Esophagus (tissue), 2 donors: ENCODE measurements around the gene CUL9. TPM values are rescaled to one million over a fixed set of nuclear protein-coding genes. Genes with fewer than 3 reads are reported as not detected.

Experiments
- H3K27ac ChIP-seq, 2 donors: one replicate each; pipeline ENCODE4 v1.5.1; 2013; ENCODE audit warnings: low read depth in 2 of 2, mild to moderate bottlenecking in 2 of 2, inconsistent platforms in 1 of 2, low read length in 1 of 2, moderate library complexity in 1 of 2
- H3K27me3 ChIP-seq, 2 donors: one replicate each; pipeline ENCODE4 v1.6.1; 2013; ENCODE audit warnings: low read length in 2 of 2, control low read depth in 1 of 2, mild to moderate bottlenecking in 1 of 2; ENCODE audit not compliant: insufficient read depth in 2 of 2, control insufficient read depth in 1 of 2
- H3K36me3 ChIP-seq, 2 donors: one replicate each; pipeline ENCODE4 v1.6.1; 2013; ENCODE audit warnings: low read length in 1 of 2; ENCODE audit not compliant: control insufficient read depth in 2 of 2, insufficient read depth in 2 of 2
- H3K4me1 ChIP-seq, 2 donors: one replicate each; pipeline ENCODE4 v1.6.1; 2013; ENCODE audit warnings: low read length in 1 of 2; ENCODE audit not compliant: control insufficient read depth in 2 of 2, insufficient read depth in 2 of 2
- H3K4me3 ChIP-seq, 2 donors: one replicate each; pipeline ENCODE4 v1.5.1; 2013; ENCODE audit warnings: low read length in 2 of 2, mild to moderate bottlenecking in 2 of 2, low read depth in 1 of 2, moderate library complexity in 1 of 2
- H3K9me3 ChIP-seq, 2 donors: one replicate each; pipeline ENCODE4 v1.6.1; 2013; ENCODE audit warnings: mild to moderate bottlenecking in 2 of 2, low read depth in 1 of 2, low read length in 1 of 2, moderate library complexity in 1 of 2; ENCODE audit not compliant: control insufficient read depth in 2 of 2, insufficient read depth in 1 of 2
- WGBS, 2 donors: extraction: QIAGEN DNeasy Blood & Tissue Kit; methylation state at CpG; one replicate each; pipeline ENCODE4 v1.1.7; 2013; 5-methylcytosine and 5-hydroxymethylcytosine counted together
- polyA plus RNA-seq, 2 donors: library from polyadenylated mRNA; stranded (reverse); fragments of 200-250 nt; gene quantifications; one replicate each; pipeline ENCODE4 v1.2.3, GENCODE V29; 2013
- donor health status: healthy with polysubstance abuse.
- donor health status: Bipolar disorder and iron deficiency.

CUL9 gene
- polyA plus RNA-seq, 2 donors = 26.6 to 64.9 TPM

DNA sequence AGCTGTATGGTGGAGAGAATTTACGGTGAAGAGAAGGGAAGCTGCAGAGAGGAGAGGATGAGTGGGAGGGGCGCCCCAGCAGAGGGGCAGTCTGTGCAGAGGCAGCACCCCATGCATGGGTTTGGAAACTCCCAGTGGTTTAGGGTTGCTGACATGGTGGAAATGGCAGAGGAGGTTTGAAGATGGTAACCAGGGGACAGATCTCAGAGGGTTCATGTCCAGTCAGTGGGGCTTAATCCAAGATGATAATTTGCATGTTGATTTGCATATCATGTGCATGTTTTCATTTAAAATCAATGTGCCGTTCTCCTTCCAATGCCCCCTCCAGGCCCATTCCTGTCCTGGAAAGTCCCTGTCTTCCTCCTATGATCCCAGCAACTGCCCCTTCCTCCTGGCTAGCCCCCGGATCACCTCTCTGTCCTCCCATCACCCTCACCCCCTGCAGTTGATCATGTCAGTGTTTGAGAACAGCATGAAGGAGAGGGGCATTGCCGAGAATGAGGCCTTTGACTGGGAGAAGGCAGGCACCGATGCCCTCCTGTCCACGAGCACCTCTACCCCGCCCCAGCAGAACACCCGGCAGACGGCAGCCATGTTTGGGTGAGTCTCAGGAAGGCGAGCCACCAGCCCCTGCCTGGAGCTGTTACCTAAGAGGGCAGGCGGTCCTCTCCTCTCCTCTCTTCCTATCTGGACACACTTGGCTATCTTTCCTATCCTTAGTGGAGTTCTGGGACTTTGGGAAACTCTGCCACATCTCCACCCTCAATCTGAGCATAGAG is 75.6 kb downstream of the CUL9 start:
- Histone ChIP-seq H3K27me3 (no peaks in the 10 kb centered on the region), H3K27ac (no peak overlapping the region), H3K9me3 (no peaks in the 10 kb centered on the region), H3K4me3 (no peak overlapping the region), H3K4me1 (peaks cover 0 to under 1% of the 10 kb centered on the region in 2 donors), H3K36me3 (no peaks in the 10 kb centered on the region)
- 82 to 85% methylated on average over 12 of the region's 12 CpGs for WGBS, 2 donors

- WGBS, 2 donors = 73 to 74% methylated on average over 4 of the region's 4 CpGs
- Histone ChIP-seq H3K27me3 (no peaks in the 10 kb centered on the region), H3K36me3 (peaks cover 0 to 1% of the 10 kb centered on the region in 2 donors)
Observed at GRCh38 chr6:43258180-43258579, 76.2 kb downstream of the CUL9 start.

DNA sequence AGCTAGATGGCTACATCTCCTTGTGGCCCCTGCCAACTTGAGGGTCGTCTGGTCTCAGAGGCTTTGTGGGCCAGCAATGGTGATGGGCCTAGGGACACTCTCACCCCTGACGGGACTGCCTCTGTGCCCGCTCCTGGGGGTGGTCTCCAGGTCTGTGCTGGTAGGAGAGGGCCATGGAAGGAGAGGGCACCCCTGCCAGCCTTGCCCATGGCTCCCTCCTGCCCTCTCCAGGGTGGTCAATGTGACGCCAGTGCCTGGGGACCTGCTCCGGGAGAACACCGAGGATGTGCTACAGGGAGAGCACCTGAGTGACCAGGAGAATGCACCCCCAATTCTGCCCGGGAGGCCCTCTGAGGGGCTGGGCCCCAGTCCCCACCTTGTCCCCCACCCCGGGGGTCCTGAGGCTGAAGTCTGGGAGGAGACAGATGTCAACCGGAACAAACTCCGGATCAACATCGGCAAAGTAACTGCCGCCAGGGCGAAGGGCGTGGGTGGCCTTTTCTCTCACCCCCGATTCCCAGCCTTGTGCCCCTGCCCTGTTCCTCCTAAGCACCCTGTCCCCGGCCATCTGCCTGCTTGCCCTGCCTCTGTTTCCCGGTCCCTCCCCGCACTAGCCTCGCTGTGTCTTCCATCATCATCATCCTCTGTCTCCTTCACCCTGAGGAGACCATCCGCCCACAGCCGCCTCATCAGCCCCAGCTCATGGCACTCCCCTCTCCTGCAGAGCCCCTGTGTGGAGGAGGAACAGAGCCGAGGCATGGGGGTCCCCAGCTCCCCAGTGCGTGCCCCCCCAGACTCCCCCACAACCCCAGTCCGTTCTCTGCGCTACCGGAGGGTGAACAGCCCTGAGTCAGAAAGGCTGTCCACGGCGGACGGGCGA is 77.1 kb downstream of the CUL9 start:
- H3K4me3 ChIP-seq = no peak overlapping the region
- H3K27ac ChIP-seq = no peak overlapping the region
- peaks cover 0 to 2% of the 10 kb centered on the region in 2 donors for H3K4me1 ChIP-seq
- H3K27me3 ChIP-seq = no peaks in the 10 kb centered on the region
- WGBS, 2 donors = 90 to 92% methylated on average over 30 of the region's 30 CpGs
- H3K9me3 ChIP-seq = no peaks in the 10 kb centered on the region
- H3K36me3 ChIP-seq = peaks cover 0 to 1% of the 10 kb centered on the region in 2 donors

More at GRCh38 chr6:43258180-43258579, 76.2 kb downstream of the CUL9 start:
- Histone ChIP-seq H3K4me3 (no peak overlapping the region), H3K9me3 (no peaks in the 10 kb centered on the region), H3K27ac (no peak overlapping the region), H3K4me1 (peaks cover 0 to 2% of the 10 kb centered on the region in 2 donors)

DNA sequence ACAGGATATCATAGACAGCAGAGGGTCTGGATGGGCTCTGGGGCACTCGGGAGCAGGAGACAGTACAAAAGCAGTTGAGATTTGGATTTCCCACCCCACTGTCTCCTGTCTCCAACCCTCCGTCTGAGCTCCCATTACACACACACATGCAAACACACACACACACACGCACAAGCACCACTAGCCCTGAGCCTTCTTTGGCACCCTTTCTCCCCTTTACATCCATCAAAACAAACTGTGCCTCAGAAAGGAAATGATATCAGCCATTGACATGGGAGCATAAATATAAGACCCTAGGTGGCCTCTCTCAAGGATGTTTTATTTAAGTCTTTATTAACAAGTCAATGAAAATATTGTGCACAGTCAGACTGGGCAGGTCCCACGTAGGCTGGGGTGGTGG is 78.8 kb downstream of the CUL9 start:
- Histone ChIP-seq H3K9me3 (no peaks in the 10 kb centered on the region), H3K36me3 (peaks cover 0 to 1% of the 10 kb centered on the region in 2 donors), H3K4me3 (no peak overlapping the region), H3K27ac (no peak overlapping the region), H3K27me3 (no peaks in the 10 kb centered on the region), H3K4me1 (peaks cover 0 to 2% of the 10 kb centered on the region in 2 donors)
- 78 to 83% methylated on average over 4 of the region's 4 CpGs for WGBS, 2 donors

- peaks cover 0 to 2% of the 10 kb centered on the region in 2 donors for H3K4me1 ChIP-seq
- H3K27ac ChIP-seq = no peak overlapping the region
- H3K36me3 ChIP-seq = peaks cover 0 to 1% of the 10 kb centered on the region in 2 donors
- no peaks in the 10 kb centered on the region for H3K27me3 ChIP-seq
- no peak overlapping the region for H3K4me3 ChIP-seq
- no peaks in the 10 kb centered on the region for H3K9me3 ChIP-seq
- WGBS, 2 donors = 82 to 83% methylated on average over 5 of the region's 5 CpGs
Observed at GRCh38 chr6:43261198-43261597, 79.2 kb downstream of the CUL9 start.

DNA sequence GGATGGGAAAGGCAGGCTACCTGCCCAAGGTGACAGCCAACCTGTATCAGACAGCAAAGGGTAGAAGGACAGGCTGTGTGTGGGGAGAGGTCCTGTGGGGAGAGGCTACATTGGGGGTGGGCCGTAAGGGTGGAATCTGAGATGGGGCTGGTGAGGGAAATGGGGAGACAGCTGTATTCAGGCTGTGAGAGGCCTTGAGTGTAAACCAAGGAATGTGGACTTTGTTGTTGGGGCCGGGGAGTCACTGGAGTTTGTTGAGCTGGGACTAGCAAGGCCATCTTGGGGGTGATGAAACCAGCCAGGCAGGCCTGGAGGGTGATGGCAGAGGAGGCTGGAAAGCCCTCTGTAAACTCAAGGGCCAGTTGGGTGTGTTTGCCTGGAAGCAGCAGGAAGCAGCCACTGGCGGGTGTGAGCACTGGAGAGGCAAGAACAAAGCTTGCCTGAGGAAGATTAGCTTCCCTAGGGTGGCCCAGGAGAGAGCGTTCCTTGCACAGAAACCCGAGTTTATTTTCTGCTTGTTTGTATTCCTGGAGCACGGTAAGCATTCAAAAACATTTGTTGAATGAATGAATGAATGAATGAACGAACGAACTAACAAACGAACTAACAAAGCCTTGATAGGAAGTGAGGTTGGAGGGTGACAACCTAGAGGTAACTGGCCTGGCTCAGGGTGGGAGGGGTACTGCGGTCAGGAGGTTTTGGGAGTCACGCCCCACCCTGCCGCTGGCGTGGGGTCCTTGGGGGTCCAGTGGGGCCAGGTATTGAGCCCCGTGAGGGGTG is 80.2 kb downstream of the CUL9 start:
- WGBS, 2 donors = 75 to 79% methylated on average over 14 of the region's 14 CpGs
- peaks cover 0 to 2% of the 10 kb centered on the region in 2 donors for H3K4me1 ChIP-seq
- no peak overlapping the region for H3K27ac ChIP-seq
- H3K9me3 ChIP-seq = no peaks in the 10 kb centered on the region
- no peak overlapping the region for H3K4me3 ChIP-seq
- peaks cover 0 to 1% of the 10 kb centered on the region in 2 donors for H3K36me3 ChIP-seq
- H3K27me3 ChIP-seq = no peaks in the 10 kb centered on the region

- Histone ChIP-seq H3K9me3 (no peaks in the 10 kb centered on the region), H3K27ac (no peak overlapping the region), H3K36me3 (peaks cover 0 to 1% of the 10 kb centered on the region in 2 donors), H3K27me3 (no peaks in the 10 kb centered on the region), H3K4me3 (no peak overlapping the region), H3K4me1 (peaks cover 0 to 2% of the 10 kb centered on the region in 2 donors)
- 87 to 90% methylated on average over 36 to 39 of the region's 39 CpGs for WGBS, 2 donors
Observed at GRCh38 chr6:43262780-43263313, 80.9 kb downstream of the CUL9 start.

DNA sequence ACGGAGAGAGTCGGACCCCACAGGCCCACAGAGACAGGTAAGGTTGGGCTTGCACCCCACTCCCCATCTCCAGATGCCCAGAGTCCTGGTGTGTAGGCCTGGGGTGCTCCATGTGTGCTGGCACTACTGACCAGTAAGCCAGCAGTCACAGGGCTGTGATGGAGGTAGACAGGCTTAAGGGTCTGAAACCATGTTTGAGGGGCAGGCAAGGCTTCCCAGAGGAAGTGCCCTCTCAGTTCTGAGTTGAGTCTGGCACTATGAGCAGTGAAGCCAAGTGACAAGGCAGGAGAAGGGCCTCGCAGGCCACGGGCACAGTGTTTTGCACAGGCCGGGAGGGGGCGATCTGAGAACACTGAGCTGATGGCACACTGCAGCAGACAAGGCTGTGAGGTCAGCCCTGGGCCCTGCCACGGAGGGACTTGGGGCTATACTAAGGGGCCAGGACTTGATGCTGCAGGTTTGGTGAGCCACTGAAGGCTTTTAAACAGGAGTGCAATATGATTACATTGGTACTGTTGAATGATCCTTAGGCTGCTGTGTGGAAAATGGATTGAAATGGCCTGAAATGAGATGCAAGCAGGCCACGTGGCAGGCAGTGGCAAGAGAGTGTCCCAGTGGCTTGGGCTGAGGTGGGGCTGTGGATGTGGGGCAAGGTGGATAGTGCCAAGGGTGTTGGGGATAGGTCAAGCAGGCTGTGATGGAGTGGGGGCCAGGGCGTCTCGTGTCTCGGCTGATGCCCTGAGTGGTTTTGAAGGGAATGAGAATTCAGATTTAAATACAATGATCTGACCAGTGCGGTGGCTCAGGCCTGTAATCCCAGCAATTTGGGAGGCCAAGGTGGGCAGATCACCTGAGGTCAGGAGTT is 81.5 kb downstream of the CUL9 start:
- H3K27ac ChIP-seq = no peak overlapping the region
- H3K4me1 ChIP-seq = peaks cover 0 to 2% of the 10 kb centered on the region in 2 donors
- H3K36me3 ChIP-seq = peaks cover 0 to 1% of the 10 kb centered on the region in 2 donors
- 49 to 53% methylated on average over 12 of the region's 12 CpGs for whole genome bisulfite sequencing, 2 donors
- H3K4me3 ChIP-seq = no peak overlapping the region
- H3K9me3 ChIP-seq = no peaks in the 10 kb centered on the region
- no peaks in the 10 kb centered on the region for H3K27me3 ChIP-seq
